Activated naive CD4-positive, alpha-beta T cell treated with anti-CD3 and anti-CD28 coated beads for 36 hours (primary cell): Measurements from ENCODE around the gene IFRD2. TPM values are rescaled to one million over a fixed set of nuclear protein-coding genes. Genes with fewer than 3 reads are reported as not detected.

Source experiments
- CTCF ChIA-PET: fragments of 350-600 bp; sonication (Branson Sonifier 250); formaldehyde crosslinking; loops from one replicate; lab custom pipeline; 2021; ENCODE audit warnings: antibody characterized with exemption; lab: Charles Lee
- DNase-seq: peaks from one replicate; pipeline ENCODE4 v3.0.0-alpha.2; 2020
- H3K27ac Mint-ChIP-seq: one replicate; pipeline ENCODE4 v1.8.0; 2021; ENCODE audit warnings: mild to moderate bottlenecking, mixed read lengths
- H3K27me3 Mint-ChIP-seq: one replicate; pipeline ENCODE4 v1.8.0; 2021; ENCODE audit warnings: low read depth, mixed read lengths
- H3K36me3 Mint-ChIP-seq: one replicate; pipeline ENCODE4 v1.8.0; 2021; ENCODE audit warnings: low read depth, mixed read lengths
- H3K4me1 Mint-ChIP-seq: one replicate; pipeline ENCODE4 v1.8.0; 2021; ENCODE audit warnings: low read depth, mixed read lengths
- H3K4me3 Mint-ChIP-seq: one replicate; pipeline ENCODE4 v1.8.0; 2021; ENCODE audit warnings: mild to moderate bottlenecking, moderate library complexity, mixed read lengths
- H3K9me3 Mint-ChIP-seq: one replicate; pipeline ENCODE4 v1.8.0; 2021; ENCODE audit warnings: mixed read lengths
- intact Hi-C: fragments of 100-400 bp; cut with micrococcal nuclease; formaldehyde crosslinking; loops from one replicate; pipeline ENCODE4 v1.15.1; 2023
- total RNA-seq, 2 experiments: library from RNA; stranded (reverse); gene quantifications; one replicate each; pipeline ENCODE4 v1.2.3, GENCODE V29; 2021

IFRD2 gene
- total RNA-seq, 2 experiments from 2014 or later = 117 to 125 TPM

DNA sequence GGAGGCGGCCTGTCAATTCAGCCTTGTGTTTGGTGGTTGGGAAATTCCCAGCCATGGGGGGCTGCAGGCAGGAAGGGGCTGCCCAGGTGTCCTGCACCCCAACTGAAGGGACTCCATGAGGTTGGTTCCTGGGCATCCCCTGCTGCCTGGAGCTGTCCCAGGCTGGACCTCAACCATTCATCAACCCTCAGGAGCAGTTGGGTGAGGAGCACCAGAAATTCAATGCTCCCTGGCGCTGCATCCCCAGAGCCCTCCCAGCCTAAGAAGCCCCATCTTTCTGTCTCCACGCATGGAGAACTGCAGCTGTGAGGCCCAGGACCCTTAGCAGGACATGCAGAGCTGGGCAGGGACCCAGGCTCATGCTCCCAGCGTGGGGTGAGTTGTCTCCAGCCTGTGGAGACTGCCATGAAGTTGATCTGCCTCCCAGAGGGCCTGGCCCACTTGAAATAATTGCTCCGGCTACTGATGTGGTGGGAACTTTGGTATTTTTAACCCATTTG is 31.2 kb downstream of the IFRD2 start:
- H3K36me3 Mint-ChIP-seq = peaks cover 15% of the 10 kb centered on the region
- intact Hi-C loops = loop anchor here (1.0 kb wide), 3 partner anchors 12 to 34 kb away; no protein-coding TSS in a partner anchor
- peaks cover 4% of the 10 kb centered on the region for H3K4me1 Mint-ChIP-seq
- H3K27ac Mint-ChIP-seq = no peak overlapping the region
- no peak overlapping the region for H3K4me3 Mint-ChIP-seq
- CTCF ChIA-PET = interaction anchor here (1.0 to 3.7 kb wide), 4 partner anchors 13 to 34 kb away, joined by 4 to 38 read pairs (median 6); no protein-coding TSS in a partner anchor
- peaks cover 5% of the 10 kb centered on the region for H3K27me3 Mint-ChIP-seq
- no peaks in the 10 kb centered on the region for H3K9me3 Mint-ChIP-seq
- no peak for DNase-seq

GRCh38 chr3:50260027-50260941 is 31.9 kb downstream of the IFRD2 start:
- peak overlapping the region; percentile 69 for H3K27ac Mint-ChIP-seq
- CTCF ChIA-PET = interaction anchor here (0.6 to 3.7 kb wide), 9 partner anchors 12 to 68 kb away, joined by 3 to 38 read pairs (median 4); partner anchors contain the start of gene GNAI2
- H3K9me3 Mint-ChIP-seq = no peaks in the 10 kb centered on the region
- peaks cover 15% of the 10 kb centered on the region for H3K36me3 Mint-ChIP-seq
- peaks cover 4% of the 10 kb centered on the region for H3K4me1 Mint-ChIP-seq
- H3K27me3 Mint-ChIP-seq = no peaks in the 10 kb centered on the region
- intact Hi-C loops = loop anchor here (1.0 kb wide), 3 partner anchors 13 to 33 kb away; no protein-coding TSS in a partner anchor
- H3K4me3 Mint-ChIP-seq = peak overlapping the region; percentile 66
- DNase-seq = peak; percentile 88

GRCh38 chr3:50259432-50260026 is 32.7 kb downstream of the IFRD2 start:
- Mint-ChIP-seq H3K27me3 (no peaks in the 10 kb centered on the region), H3K36me3 (peaks cover 15% of the 10 kb centered on the region), H3K9me3 (no peaks in the 10 kb centered on the region), H3K4me1 (peaks cover 4% of the 10 kb centered on the region), H3K27ac (peak overlapping the region; percentile 69), H3K4me3 (peak overlapping the region; percentile 62)
- intact Hi-C loops = loop anchor here (1.0 kb wide), 3 partner anchors 13 to 32 kb away; no protein-coding TSS in a partner anchor
- DNase-seq = no peak
- CTCF ChIA-PET = interaction anchor here (0.7 to 3.7 kb wide), 11 partner anchors 8 to 94 kb away, joined by 3 to 38 read pairs (median 4); partner anchors contain the start of gene GNAI2

DNA sequence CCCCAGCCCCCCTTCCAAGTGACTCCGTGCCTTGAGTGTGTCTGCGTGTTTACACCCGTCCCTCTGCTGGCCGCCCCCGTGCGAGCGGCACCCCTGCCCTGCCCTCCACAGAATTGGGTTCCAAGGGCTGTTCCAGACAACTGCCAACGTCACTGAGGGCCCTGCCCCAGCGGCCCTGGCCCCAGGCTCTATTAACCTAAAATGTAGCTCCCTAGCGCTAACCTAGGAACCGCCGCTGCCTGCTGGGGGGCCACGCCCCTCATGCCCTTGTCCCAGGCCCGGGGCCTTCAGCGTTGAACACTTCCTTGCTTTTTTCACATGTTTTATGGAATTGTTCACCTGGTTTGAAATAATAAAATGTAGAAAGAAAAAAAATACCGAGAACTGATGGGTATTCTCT is 33.2 kb downstream of the IFRD2 start:
- peaks cover 15% of the 10 kb centered on the region for H3K36me3 Mint-ChIP-seq
- no peaks in the 10 kb centered on the region for H3K27me3 Mint-ChIP-seq
- DNase-seq = no peak
- H3K27ac Mint-ChIP-seq = no peak overlapping the region
- intact Hi-C loops = no loop called here
- CTCF ChIA-PET = interaction anchor here (0.7 to 3.7 kb wide), 11 partner anchors 9 to 94 kb away, joined by 3 to 38 read pairs (median 4); partner anchors contain the start of genes GNAI2 and HYAL2
- H3K9me3 Mint-ChIP-seq = no peaks in the 10 kb centered on the region
- H3K4me3 Mint-ChIP-seq = no peak overlapping the region
- peaks cover 4% of the 10 kb centered on the region for H3K4me1 Mint-ChIP-seq

- Mint-ChIP-seq H3K4me1 (peaks cover 5% of the 10 kb centered on the region), H3K9me3 (no peaks in the 10 kb centered on the region), H3K4me3 (no peak overlapping the region), H3K27me3 (no peaks in the 10 kb centered on the region), H3K27ac (peak overlapping the region; percentile 39), H3K36me3 (peaks cover 17% of the 10 kb centered on the region)
- intact Hi-C loops = no loop called here
- CTCF ChIA-PET = interaction anchor here (1.3 to 3.4 kb wide), 5 partner anchors 15 to 66 kb away, joined by 3 to 10 read pairs (median 6); partner anchors contain the start of gene HYAL2
- no peak for DNase-seq
These were observed 34.1 kb downstream of the IFRD2 start for GRCh38 chr3:50258029-50258680.

DNA sequence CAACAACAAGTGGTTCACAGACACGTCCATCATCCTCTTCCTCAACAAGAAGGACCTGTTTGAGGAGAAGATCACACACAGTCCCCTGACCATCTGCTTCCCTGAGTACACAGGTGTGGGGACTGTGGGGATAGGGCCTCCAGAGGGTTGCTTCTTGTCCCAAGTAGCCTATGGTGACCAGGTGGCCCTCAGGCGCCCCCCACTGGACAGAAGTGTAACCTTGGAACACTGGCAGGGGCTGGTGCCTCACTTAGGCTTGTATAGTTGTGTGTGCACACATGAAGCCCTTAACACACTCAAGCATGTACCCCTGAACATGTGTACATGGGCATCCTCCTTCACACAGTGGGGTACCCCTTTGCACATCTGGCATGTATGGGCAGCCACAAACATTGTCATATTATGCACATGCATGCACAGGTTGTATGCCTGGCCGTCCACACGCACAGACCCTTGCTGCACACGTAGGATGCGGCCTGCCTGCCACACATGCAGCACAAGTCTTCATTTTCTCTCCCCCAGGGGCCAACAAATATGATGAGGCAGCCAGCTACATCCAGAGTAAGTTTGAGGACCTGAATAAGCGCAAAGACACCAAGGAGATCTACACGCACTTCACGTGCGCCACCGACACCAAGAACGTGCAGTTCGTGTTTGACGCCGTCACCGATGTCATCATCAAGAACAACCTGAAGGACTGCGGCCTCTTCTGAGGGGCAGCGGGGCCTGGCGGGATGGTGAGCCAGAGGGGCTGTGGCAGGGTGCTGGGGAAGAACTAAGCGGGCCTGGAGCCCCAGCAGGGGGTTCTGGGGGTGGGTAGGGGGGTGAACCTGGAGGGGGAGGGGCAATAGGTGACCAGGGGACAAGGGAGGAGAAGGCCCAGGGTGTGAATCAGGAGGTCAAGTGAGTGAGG is 35.0 kb downstream of the IFRD2 start:
- peaks cover 6% of the 10 kb centered on the region for H3K4me1 Mint-ChIP-seq
- H3K9me3 Mint-ChIP-seq = no peaks in the 10 kb centered on the region
- DNase-seq = peak; percentile 68
- H3K27me3 Mint-ChIP-seq = no peaks in the 10 kb centered on the region
- no peak overlapping the region for H3K27ac Mint-ChIP-seq
- peaks cover 17% of the 10 kb centered on the region for H3K36me3 Mint-ChIP-seq
- CTCF ChIA-PET = interaction anchor here (0.6 to 3.3 kb wide), 10 partner anchors 10 to 219 kb away, joined by 3 to 28 read pairs (median 3); partner anchors contain the start of genes HYAL2, LSMEM2 and TUSC2
- no peak overlapping the region for H3K4me3 Mint-ChIP-seq
- intact Hi-C loops = no loop called here

GRCh38 chr3:50255251-50255615 is 37.0 kb downstream of the IFRD2 start:
- Mint-ChIP-seq H3K9me3 (no peaks in the 10 kb centered on the region), H3K4me1 (peaks cover 18% of the 10 kb centered on the region), H3K36me3 (peaks cover 21% of the 10 kb centered on the region), H3K27ac (no peak overlapping the region), H3K4me3 (no peak overlapping the region), H3K27me3 (no peaks in the 10 kb centered on the region)
- no peak for DNase-seq
- CTCF ChIA-PET = interaction anchor here (0.6 to 3.3 kb wide), 4 partner anchors 9 to 61 kb away, joined by 3 to 28 read pairs (median 4); no protein-coding TSS in a partner anchor
- intact Hi-C loops = no loop called here

DNA sequence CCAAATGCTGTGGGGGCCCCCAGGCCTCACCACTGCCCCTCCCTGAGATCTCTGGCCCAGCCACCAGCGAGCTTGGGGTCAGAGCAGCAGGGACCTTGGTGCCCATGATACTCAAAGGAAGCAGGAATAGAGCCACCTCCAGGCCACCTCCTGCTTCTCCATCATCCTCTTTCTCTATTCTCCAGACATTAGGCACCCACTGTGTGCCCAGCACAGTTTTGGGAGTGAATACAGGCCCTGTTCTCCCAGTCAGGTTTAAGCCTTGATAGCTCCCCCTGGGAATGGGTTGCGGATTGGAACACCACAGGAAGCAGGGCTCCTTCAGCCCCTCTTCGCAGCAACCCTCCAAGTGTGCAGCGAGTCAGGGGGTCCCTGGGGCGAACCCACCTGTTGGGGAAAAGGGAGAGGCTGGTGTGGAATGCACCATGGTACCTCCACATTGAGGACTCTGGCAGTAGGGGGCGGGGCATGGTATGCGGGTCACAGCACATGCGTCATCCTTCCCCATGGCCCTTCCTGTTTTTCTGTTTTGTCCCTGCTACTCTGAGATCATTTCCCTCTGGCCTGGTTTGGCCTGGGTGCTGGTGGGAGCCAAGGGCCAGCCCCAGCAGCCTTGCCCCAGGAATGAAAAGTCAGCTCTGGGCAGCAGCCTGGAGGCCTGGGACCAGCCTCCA is 37.5 kb downstream of the IFRD2 start:
- CTCF ChIA-PET = interaction anchor here (1.8 to 3.3 kb wide), 2 partner anchors 8 to 60 kb away, joined by 5 to 28 read pairs; no protein-coding TSS in a partner anchor
- Mint-ChIP-seq H3K9me3 (no peaks in the 10 kb centered on the region), H3K27ac (no peak overlapping the region), H3K36me3 (peaks cover 21% of the 10 kb centered on the region), H3K4me3 (no peak overlapping the region), H3K27me3 (no peaks in the 10 kb centered on the region), H3K4me1 (peaks cover 21% of the 10 kb centered on the region)
- no peak for DNase-seq
- intact Hi-C loops = no loop called here

DNA sequence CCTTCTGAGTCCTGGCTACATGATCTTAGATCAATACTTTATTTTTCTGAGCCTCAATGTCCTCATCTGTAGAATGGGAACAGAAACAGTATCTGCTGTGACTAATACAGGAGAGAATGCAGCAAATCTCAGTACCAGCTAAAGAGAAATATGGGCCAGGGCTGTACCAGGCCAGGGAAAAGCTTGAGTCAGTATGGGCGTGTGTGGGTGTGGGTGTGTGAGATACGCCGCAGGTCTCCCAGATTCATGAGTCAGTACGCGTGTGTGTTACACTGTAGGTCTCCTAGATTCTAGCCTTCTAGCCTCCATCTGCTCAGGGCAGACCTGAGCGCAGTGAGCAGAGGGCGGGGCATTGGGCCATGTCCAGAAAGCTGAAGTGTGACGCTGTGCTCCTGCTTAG is 41.0 kb downstream of the IFRD2 start:
- no peak overlapping the region for H3K4me3 Mint-ChIP-seq
- intact Hi-C loops = no loop called here
- H3K36me3 Mint-ChIP-seq = peaks cover 8% of the 10 kb centered on the region
- CTCF ChIA-PET = interaction anchor here (1.0 to 1.5 kb wide), 5 partner anchors 10 to 27 kb away, joined by 4 to 10 read pairs (median 5); no protein-coding TSS in a partner anchor
- DNase-seq = peak; percentile 31
- H3K27ac Mint-ChIP-seq = peak overlapping the region; percentile 66
- H3K27me3 Mint-ChIP-seq = no peaks in the 10 kb centered on the region
- no peaks in the 10 kb centered on the region for H3K9me3 Mint-ChIP-seq
- H3K4me1 Mint-ChIP-seq = peaks cover 41% of the 10 kb centered on the region

- CTCF ChIA-PET = interaction anchor here (0.9 to 4.9 kb wide), 6 partner anchors 10 to 58 kb away, joined by 3 to 38 read pairs (median 4); no protein-coding TSS in a partner anchor
- intact Hi-C loops = no loop called here
- Mint-ChIP-seq H3K4me3 (no peak overlapping the region), H3K4me1 (peaks cover 45% of the 10 kb centered on the region), H3K36me3 (peaks cover 8% of the 10 kb centered on the region), H3K9me3 (no peaks in the 10 kb centered on the region), H3K27me3 (no peaks in the 10 kb centered on the region), H3K27ac (peak overlapping the region; percentile 66)
- DNase-seq = no peak
These were observed 41.7 kb downstream of the IFRD2 start for GRCh38 chr3:50250514-50250913.
